GM12875 (cell line): ENCODE results near the gene STS.

Source experiments
- H3K4me3 ChIP-seq: one replicate; pipeline ENCODE4 v1.5.1; 2011; ENCODE audit warnings: low read depth, low read length, control low read depth
- CTCF ChIP-seq: IDR thresholded peaks from 2 replicates; pipeline ENCODE4 v1.5.1; 2011; ENCODE audit warnings: low read depth, mild to moderate bottlenecking, control low read depth, inconsistent platforms, low read length, moderate library complexity, borderline replicate concordance; ENCODE audit not compliant: insufficient read depth

Gene STS

DNA sequence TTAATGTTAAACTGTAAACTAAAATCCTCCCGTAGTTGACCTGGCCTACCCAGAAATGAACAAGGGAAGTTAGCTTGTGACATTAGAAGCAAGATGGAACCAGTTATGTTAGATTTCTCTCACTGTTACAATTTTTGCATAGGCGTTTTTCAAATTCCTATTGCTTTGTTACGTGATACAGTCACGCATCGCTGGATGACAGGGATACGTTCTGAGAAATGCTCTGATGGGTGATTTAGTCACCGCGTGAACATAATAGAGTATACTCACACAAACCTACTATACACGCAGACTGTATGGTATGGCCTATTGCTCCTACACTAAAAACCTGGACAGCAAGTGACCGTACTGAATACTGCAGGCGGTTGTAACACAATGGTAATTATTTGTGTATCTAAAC, 47.1 kb downstream of the STS start:
- TF ChIP-seq CTCF = no peak
- H3K4me3 ChIP-seq = no peak overlapping the region
